Stimulated activated CD4-positive, alpha-beta T cell treated with anti-CD3 and anti-CD28 coated beads, Interleukin-4, amount 100 ng/mL, for 1 hour (primary cell): ENCODE measurements around the gene PC.

Experiments
- DNase-seq: peaks from one replicate; pipeline ENCODE4 v3.0.0-alpha.2; 2020

PC gene

GRCh38 chr11:66864924-66865697 is 93.1 kb downstream of the PC start:
- no peak for DNase-seq

DNA sequence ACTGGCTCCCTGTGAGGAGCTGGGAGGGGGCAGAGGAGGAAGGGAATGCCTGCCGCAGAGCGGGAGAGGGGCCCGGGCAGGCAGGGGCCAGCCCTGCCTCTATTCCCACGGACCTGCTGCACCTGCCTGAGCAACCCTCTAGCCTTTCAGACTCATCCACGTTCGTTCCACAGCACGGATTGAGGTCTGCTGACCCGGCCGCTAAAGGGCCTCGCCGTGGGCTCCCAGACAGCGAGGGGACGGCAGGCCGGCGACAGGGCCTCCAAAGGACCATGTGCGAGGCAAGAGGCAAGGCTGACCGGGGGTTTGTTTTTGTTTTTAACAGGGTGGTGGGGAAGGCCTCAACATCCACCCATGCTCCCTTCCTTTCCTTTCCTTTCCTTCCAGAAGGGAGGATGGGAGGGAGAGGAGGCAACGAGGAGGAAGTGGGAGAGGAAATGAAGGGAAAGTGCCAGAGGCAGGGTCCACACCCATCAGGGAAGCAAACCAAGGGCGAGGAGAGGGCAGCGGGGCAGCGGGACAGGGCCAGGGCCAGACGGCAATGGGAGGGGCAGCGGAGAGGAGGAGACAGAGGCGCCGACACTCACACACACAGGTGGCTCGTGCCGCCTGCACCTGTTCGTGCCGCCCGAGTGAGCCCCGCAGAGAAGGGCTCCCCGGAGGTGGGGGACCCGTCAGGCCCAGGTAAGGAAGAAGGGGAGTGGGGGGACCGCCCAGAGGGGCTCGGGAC is 93.8 kb downstream of the PC start:
- DNase-seq, result no peak

DNA sequence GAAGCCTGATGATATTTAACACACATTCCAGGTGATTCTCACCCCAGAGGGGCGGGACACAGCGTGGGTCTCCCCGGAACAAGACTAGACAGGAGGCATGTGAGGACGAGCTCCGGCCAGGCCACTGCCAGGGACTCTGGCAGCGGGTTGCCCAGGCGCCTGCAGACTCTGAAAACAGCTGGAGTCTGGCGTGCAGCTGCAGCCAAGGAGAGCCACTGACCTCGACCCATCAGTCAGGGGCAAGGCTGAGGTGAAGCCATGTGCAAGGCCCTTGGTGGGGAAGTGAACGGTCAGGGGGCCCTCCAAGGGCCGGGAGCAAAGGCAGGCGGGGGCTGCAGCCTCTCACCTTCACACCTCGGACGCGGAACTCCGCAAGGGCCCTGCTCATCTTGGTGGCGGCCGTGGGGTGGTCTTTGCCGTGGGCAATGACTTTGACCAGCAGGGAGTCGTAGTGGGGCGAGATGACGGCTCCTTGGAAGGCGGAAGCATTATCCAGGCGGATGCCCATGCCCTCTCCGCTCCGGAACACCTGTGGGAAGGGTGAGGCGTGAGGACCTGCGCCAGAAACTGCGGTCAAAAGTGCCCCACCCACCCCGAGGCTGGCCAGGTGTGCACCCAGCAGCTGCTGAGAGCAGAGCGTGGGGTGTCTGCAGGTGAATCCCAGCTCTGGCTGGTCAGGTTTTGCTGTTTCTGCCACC is 94.6 kb downstream of the PC start:
- no peak for DNase-seq

DNA sequence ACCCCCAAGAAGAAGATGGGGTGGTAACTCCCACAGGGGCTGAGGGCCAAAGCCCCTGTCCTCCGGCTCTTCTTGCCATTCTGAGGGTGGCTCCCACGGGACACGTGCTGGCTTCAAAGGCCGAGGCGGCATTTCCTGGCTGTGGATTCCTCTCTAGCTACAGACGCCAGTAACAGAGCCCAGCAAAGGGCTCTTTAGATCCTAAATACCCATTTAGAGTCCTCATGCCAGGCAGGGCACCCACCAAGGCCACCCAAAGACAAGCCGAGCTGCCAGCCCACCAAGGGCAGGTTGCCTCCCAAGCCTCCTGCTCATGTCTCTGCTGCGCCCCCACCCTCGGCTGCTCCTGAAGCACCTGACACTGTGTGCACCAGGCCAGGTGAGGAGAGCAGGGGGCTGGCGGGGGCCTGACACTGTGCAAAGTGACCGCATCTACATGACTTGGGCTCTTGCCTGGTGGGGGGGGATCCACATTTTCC is 95.6 kb downstream of the PC start:
- no peak for DNase-seq

DNA sequence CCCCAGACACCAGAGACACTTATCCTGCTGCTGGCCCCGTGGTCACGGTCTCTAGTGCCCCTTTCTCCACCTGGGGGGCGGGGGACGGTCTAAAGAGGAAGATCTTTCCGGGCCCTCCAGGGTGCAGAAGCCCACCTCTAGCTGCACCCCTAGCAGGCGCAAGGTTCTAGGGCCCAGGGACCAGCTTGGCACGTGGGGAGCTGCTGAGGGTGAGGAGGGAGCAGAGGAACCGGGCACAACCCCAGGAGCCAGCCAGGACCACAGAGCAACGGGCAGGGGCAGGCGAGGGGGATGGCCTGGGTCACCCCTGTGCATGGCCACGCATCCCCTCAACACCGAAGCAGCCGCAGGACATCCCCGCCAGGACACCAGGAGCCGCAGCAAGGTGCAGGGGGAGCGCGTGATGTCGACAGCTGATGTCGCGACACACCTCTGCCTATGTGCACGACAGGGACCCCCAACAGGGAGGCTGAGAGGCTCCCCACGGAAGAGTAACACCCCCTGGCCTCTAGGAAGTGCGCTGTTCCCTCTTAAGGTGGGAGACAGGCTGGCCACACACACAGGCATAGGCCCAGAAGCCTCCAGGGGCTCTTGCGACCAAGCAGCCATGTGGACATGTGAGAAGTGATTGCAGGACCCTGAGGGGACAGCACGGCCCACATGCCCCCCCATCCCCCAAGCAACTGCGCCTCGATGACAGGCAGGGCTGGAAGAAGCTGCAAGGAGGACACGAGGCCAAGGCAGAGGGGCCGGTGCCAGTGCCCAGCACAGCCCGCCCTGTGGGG is 96.2 kb downstream of the PC start:
- no peak for DNase-seq

- DNase-seq, result no peak
These were observed 97.0 kb downstream of the PC start for GRCh38 chr11:66861038-66861773.

GRCh38 chr11:66860449-66860831 is 97.7 kb downstream of the PC start:
- no peak for DNase-seq

DNA sequence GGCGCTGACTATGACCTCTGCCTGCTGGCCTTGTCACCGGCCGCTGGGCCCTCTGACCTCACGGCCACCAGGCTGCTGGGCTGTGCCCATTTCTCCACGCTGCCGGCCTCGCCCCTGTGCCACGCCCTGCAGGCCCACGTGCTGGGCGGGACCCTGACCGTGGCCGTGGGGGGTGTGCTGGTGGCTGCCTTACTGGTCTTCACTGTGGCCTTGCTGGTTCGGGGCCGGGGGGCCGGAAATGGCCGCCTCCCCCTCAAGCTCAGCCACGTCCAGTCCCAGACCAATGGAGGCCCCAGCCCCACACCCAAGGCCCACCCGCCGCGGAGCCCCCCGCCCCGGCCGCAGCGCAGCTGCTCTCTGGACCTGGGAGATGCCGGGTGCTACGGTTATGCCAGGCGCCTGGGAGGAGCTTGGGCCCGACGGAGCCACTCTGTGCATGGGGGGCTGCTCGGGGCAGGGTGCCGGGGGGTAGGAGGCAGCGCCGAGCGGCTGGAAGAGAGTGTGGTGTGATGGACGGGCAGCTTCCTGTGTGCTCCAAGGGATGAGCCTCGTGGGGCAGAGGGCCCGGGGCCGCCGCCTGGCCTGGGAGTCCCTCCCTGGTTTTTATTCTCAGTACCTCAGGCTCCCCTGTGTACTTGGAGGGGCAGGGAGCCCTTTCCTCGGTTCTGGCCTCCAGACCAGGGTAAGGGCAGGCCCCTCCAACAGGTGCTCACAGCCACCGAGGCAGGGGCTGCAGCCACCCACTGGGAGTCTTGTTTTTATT is 98.3 kb downstream of the PC start:
- no peak for DNase-seq

DNA sequence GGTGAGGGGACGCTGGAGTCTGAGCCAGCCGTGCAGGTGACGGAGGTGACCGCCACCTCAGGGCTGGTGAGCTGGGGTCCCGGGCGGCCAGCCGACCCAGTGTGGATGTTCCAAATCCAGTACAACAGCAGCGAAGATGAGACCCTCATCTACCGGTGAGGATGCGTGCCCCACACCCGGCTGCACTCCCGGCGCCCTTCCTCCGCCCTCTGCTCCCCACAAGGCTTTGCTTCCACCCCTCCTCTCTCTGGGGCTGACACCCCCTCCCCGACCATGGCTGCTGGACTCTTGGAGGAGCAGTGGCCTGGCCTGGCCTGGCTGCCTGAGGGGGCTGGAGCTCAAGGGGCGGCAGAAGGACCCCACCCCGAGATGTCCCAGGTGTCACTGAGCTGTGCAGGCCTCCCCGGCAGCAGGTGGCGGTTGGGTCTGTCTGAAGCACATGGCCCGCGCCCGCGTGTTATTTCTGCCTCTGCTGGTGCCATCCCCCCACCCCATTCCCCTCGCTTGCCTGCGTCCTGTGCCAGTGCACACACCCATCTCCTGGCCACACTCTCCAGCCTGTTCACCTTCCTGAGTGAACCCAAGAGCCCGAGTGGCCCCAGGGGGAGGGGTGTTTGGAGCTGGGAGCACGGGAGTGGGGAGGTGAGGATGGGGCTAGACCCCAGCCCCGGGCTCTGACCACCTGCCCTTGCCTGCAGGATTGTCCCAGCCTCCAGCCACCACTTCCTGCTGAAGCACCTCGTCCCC is 99.1 kb downstream of the PC start:
- no peak for DNase-seq

- DNase-seq, result no peak
These were observed 99.8 kb downstream of the PC start for GRCh38 chr11:66858186-66858938.

DNA sequence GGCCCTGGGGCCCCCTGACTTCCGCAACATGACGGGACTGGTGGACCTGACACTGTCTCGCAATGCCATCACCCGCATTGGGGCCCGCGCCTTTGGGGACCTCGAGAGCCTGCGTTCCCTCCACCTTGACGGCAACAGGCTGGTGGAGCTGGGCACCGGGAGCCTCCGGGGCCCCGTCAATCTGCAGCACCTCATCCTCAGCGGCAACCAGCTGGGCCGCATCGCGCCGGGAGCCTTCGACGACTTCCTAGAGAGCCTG is 100.3 kb downstream of the PC start:
- no peak for DNase-seq

DNA sequence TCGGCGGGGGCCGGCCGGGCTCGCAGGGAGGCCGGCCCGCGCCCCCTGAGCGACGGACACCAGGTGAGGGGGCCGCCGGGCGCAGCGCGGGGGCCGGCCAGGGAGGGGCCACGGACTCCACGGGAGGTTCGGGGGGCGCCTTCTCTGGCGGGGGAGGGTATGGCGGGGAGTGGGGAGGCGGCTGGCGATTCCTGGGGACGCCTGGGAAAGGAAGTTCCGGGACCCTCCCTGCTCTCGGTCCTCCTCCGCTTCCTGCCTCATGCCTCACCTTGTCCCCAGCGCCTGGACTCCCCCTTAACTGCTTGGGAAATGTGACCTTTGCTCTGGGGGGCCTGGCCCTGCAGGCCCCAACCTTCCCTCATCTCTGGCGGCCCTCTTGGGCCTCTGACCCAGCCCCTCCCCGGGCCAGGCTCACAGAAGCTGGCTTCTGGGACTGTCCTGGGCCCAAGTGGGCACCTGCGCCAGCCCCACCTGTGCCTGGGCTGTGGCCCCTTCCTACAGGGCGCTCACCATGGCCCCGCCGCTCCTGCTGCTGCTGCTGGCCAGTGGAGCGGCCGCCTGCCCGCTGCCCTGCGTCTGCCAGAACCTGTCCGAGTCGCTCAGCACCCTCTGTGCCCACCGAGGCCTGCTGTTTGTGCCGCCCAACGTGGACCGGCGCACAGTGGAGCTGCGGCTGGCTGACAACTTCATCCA is 100.8 kb downstream of the PC start:
- DNase-seq, result no peak

GRCh38 chr11:66856496-66857233 is 101.5 kb downstream of the PC start, which contains the start of gene LRFN4:
Gene LRFN4, plus strand, starts transcription at chr11:66857064. Its CDS starts 681 bp downstream, at chr11:66857745.
- no peak for DNase-seq

- peak; percentile 78 for DNase-seq
These were observed 102.3 kb downstream of the PC start for GRCh38 chr11:66855574-66856495.

- no peak for DNase-seq
These were observed 103.4 kb downstream of the PC start for GRCh38 chr11:66854729-66855211.

GRCh38 chr11:66854231-66854661 is 103.9 kb downstream of the PC start:
- no peak for DNase-seq
